Left kidney (tissue), 1 donor: ENCODE measurements around the gene CDK5RAP1. TPM values are rescaled to one million over a fixed set of nuclear protein-coding genes. Genes with fewer than 3 reads are reported as not detected.

Experiments
- polyA plus RNA-seq: library from polyadenylated mRNA; unstranded; fragments of 120-200 nt; gene quantifications from one replicate; pipeline ENCODE4 v1.2.1, GENCODE V29; 2013; ENCODE audit not compliant: insufficient read length

Gene CDK5RAP1
- polyA plus RNA-seq, 1 donor = 46.6 TPM

Other genes starting within 250 kb of the CDK5RAP1 start
- not detected for gene BPIFA2, start 233.4 kb downstream of the CDK5RAP1 start, polyA plus RNA-seq
- not detected for gene BPIFA3, start 184.2 kb downstream of the CDK5RAP1 start, polyA plus RNA-seq
- not detected for gene BPIFA1, start 165.5 kb downstream of the CDK5RAP1 start, polyA plus RNA-seq
- gene BPIFB1, start 118.3 kb downstream of the CDK5RAP1 start, polyA plus RNA-seq = not detected
- 9.1 TPM for gene SNTA1, start 42.2 kb upstream of the CDK5RAP1 start, polyA plus RNA-seq
- 36.9 TPM for gene CBFA2T2, start 88.6 kb upstream of the CDK5RAP1 start, polyA plus RNA-seq